ENCODE measurements around the gene MEX3A. TPM values are rescaled to one million over a fixed set of nuclear protein-coding genes. Genes with fewer than 3 reads are reported as not detected.

The MEX3A gene
- total RNA-seq, 1 experiment from 2014 or later = 90.0 TPM

GRCh38 chr1:156096640-156097391 is 14.6 kb upstream of the MEX3A start:
- peak; percentile 90 for DNase-seq (ENCODE audit: low spot score)
- Histone ChIP-seq H3K36me3 (ENCODE audit: insufficient read depth, low read length, poor library complexity, severe bottlenecking) (no peaks in the 10 kb centered on the region), H3K27me3 (replicated peaks; ENCODE audit: insufficient read depth, low read depth, low read length, poor library complexity) (no peaks in the 10 kb centered on the region), H3K9me3 (ENCODE audit: low read depth, low read length, poor library complexity, severe bottlenecking) (no peaks in the 10 kb centered on the region), H3K4me3 (ENCODE audit: low read depth, low read length, poor library complexity, severe bottlenecking) (no peak overlapping the region), H3K4me1 (ENCODE audit: insufficient read depth, low read length, poor library complexity, severe bottlenecking) (peaks cover 15% of the 10 kb centered on the region), H3K27ac (ENCODE audit: low read depth, low read length, poor library complexity, severe bottlenecking) (no peak overlapping the region)
- intact Hi-C loops (cut with micrococcal nuclease; ENCODE audit: unreplicated experiment) = no loop called here
- ChIA-PET CTCF (interaction anchor here (0.6 to 3.2 kb wide), 7 partner anchors 17 to 133 kb away, joined by 3 to 56 read pairs (median 5); no protein-coding TSS in a partner anchor), POLR2A (ENCODE audit: low non-redundant PET) (no interaction called here)
- TF ChIP-seq EZH2 (IDR thresholded peaks at IDR 0.05; ENCODE audit: borderline replicate concordance, low read depth, low read length, poor library complexity, severe bottlenecking) (no peak), CTCF (conservative IDR thresholded peaks at IDR 0.05; ENCODE audit: low read depth, low read length) (peak; percentile 99)
- no TSS peak for BruUV-seq (replicated peaks)

GRCh38 chr1:156095906-156096508 is 13.7 kb upstream of the MEX3A start:
- no peak for TF ChIP-seq CTCF (conservative IDR thresholded peaks at IDR 0.05; ENCODE audit: low read depth, low read length)
- Histone ChIP-seq H3K9me3 (ENCODE audit: low read depth, low read length, poor library complexity, severe bottlenecking) (no peaks in the 10 kb centered on the region), H3K27me3 (replicated peaks; ENCODE audit: insufficient read depth, low read depth, low read length, poor library complexity) (no peaks in the 10 kb centered on the region), H3K27ac (ENCODE audit: low read depth, low read length, poor library complexity, severe bottlenecking) (no peak overlapping the region), H3K4me1 (ENCODE audit: insufficient read depth, low read length, poor library complexity, severe bottlenecking) (peaks cover 14% of the 10 kb centered on the region), H3K4me3 (ENCODE audit: low read depth, low read length, poor library complexity, severe bottlenecking) (no peak overlapping the region), H3K36me3 (ENCODE audit: insufficient read depth, low read length, poor library complexity, severe bottlenecking) (no peaks in the 10 kb centered on the region)
- CTCF ChIA-PET = interaction anchor here (0.7 to 3.2 kb wide), 5 partner anchors 18 to 129 kb away, joined by 3 to 56 read pairs (median 5); no protein-coding TSS in a partner anchor
- POLR2A ChIA-PET (ENCODE audit: low non-redundant PET) = no interaction called here
- no TSS peak for BruUV-seq (replicated peaks)
- DNase-seq (ENCODE audit: low spot score) = no peak
- intact Hi-C loops (cut with micrococcal nuclease; ENCODE audit: unreplicated experiment) = no loop called here

- no peak overlapping the region for H3K27ac ChIP-seq (ENCODE audit: low read depth, low read length, poor library complexity, severe bottlenecking)
- BruUV-seq (replicated peaks) = no TSS peak
- H3K4me1 ChIP-seq (ENCODE audit: insufficient read depth, low read length, poor library complexity, severe bottlenecking) = peaks cover 17% of the 10 kb centered on the region
- intact Hi-C loops (cut with micrococcal nuclease; ENCODE audit: unreplicated experiment) = loop anchor here (5.0 kb wide), 1 partner anchor 121 kb away; the partner anchor contains the start of gene PMF1
- ChIA-PET POLR2A (ENCODE audit: low non-redundant PET) (no interaction called here), CTCF (interaction anchor here (0.5 to 2.3 kb wide), 3 partner anchors 38 to 268 kb away, joined by 4 to 11 read pairs (median 9); no protein-coding TSS in a partner anchor)
- H3K9me3 ChIP-seq (ENCODE audit: low read depth, low read length, poor library complexity, severe bottlenecking) = no peaks in the 10 kb centered on the region
- no peak overlapping the region for H3K4me3 ChIP-seq (ENCODE audit: low read depth, low read length, poor library complexity, severe bottlenecking)
- no peaks in the 10 kb centered on the region for H3K27me3 ChIP-seq (replicated peaks; ENCODE audit: insufficient read depth, low read depth, low read length, poor library complexity)
- H3K36me3 ChIP-seq (ENCODE audit: insufficient read depth, low read length, poor library complexity, severe bottlenecking) = no peaks in the 10 kb centered on the region
- TF ChIP-seq CTCF (conservative IDR thresholded peaks at IDR 0.05; ENCODE audit: low read depth, low read length) = no peak
- TF ChIP-seq EZH2 (IDR thresholded peaks at IDR 0.05; ENCODE audit: borderline replicate concordance, low read depth, low read length, poor library complexity, severe bottlenecking) = no peak
- DNase-seq (ENCODE audit: low spot score) = no peak
These were observed 9.3 kb upstream of the MEX3A start for GRCh38 chr1:156091610-156092009.
